Heart left ventricle (tissue), 16 donors: ENCODE results near the gene ORC6. TPM values are rescaled to one million over a fixed set of nuclear protein-coding genes. Genes with fewer than 3 reads are reported as not detected.
A peak's percentile ranks its signal among the peaks of the same experiment; 100 is the strongest.

Source experiments
- ATAC-seq, 4 donors: fragments of 200-7000 bp; cut with Tn5 transposase; one replicate each; pipeline ENCODE4 v1.9.1; 2020 to 2022; ENCODE audit warnings: moderate library complexity in 4 of 4, mild to moderate bottlenecking in 3 of 4, moderate number of reproducible peaks in 1 of 4
- DNase-seq, 5 donors: peaks; one replicate each; pipeline ENCODE4 v3.0.0-alpha.2; 2020
- H3K27ac ChIP-seq, 12 donors: fragments of 200-600 bp; sonication (generic) in 4 of 12; one replicate each; pipeline versions ENCODE4 v1.5.0 to v1.8.0; 2016 to 2022; ENCODE audit warnings: mild to moderate bottlenecking in 2 of 12
- H3K27me3 ChIP-seq, 9 donors: fragments of 200-600 bp; sonication (generic) in 2 of 9; one replicate each; pipeline versions ENCODE4 v1.5.1 to v1.8.0; 2016 to 2022; ENCODE audit warnings: mild to moderate bottlenecking in 3 of 9
- H3K36me3 ChIP-seq, 9 donors: fragments of 200-600 bp; sonication (generic) in 2 of 9; one replicate each; pipeline versions ENCODE4 v1.5.0 to v1.8.0; 2018 to 2022; ENCODE audit warnings: mild to moderate bottlenecking in 2 of 9
- H3K4me1 ChIP-seq, 12 donors: fragments of 200-600 bp; sonication (generic) in 4 of 12; one replicate each; pipeline versions ENCODE4 v1.5.0 to v1.8.0; 2016 to 2022; ENCODE audit warnings: mild to moderate bottlenecking in 3 of 12
- H3K4me3 ChIP-seq, 12 donors: fragments of 200-600 bp; sonication (generic) in 4 of 12; one replicate each; pipeline versions ENCODE4 v1.5.0 to v1.8.0; 2017 to 2022; ENCODE audit warnings: mild to moderate bottlenecking in 9 of 12, moderate library complexity in 4 of 12
- H3K9me3 ChIP-seq, 12 donors: fragments of 200-600 bp; sonication (generic) in 4 of 12; one replicate each; pipeline versions ENCODE4 v1.5.0 to v1.8.0; 2016 to 2022; ENCODE audit warnings: mild to moderate bottlenecking in 1 of 12
- POLR2A ChIP-seq, 2 donors: fragments of 450-650 bp; IDR thresholded peaks; one replicate each; pipeline ENCODE4 v1.6.1; 2017; ENCODE audit warnings: antibody characterized with exemption in 2 of 2, mild to moderate bottlenecking in 2 of 2, moderate library complexity in 2 of 2
- WGBS, 4 donors: extraction: QIAGEN DNeasy Blood & Tissue Kit in 2 of 4; methylation state at CpG; one replicate each; pipeline versions ENCODE4 v1.1.5 to v1.1.7; 2013 to 2018; 5-methylcytosine and 5-hydroxymethylcytosine counted together
- intact Hi-C, 10 donors: fragments of 100-400 bp; cut with DNase I; formaldehyde crosslinking; loops; one replicate each; pipeline versions ENCODE4 v1.11.1 to v1.14.2; 2022
- polyA plus RNA-seq, 2 donors: library from polyadenylated mRNA; stranded (reverse); fragments of 200-250 nt; gene quantifications; one replicate each; pipeline ENCODE4 v1.2.3, GENCODE V29; 2013
- total RNA-seq, 9 donors: library from RNA; depleted of rRNA in 2 of 9; stranded (reverse); fragments of >200 nt in 2 of 9; fragmentation: NEBNext Ultra II Directional in 3 of 9; extraction: Animal tissue kit (Norgen Biotek cat#: 25700) in 3 of 9; gene quantifications; one replicate each; pipeline versions ENCODE4 v1.1.0 to v1.2.4, GENCODE V29; 2016 to 2023
- TF ChIP-seq, protein P1 (sequence below), 12 donors: fragments of 200-600 bp; sonication (generic) in 4 of 12; IDR thresholded peaks; one replicate each; pipeline versions ENCODE4 v1.5.0 to v1.8.0; 2018 to 2022; ENCODE audit warnings: antibody characterized with exemption in 12 of 12, mild to moderate bottlenecking in 5 of 12
- donor health status: ischemic (EF 13 %, LVEDD 7.1; RV severe dilation, severe dysfunction).
- donor health status: healthy with polysubstance abuse.
- donor health status: DM: no; HTN: yes; CAD: no.
- donor health status: DM: no; HTN: no; CAD: no.
- donor health status: ischemic (EF 25% LVEDD 6.9; RV normal size, moderate dysfunction).
- donor health status: ischemic (EF 25% LVEDD 5.7; RV mildly dilated, moderate dysfunction).
- donor health status: healthy.
- donor health status: DM: yes; HTN: yes; CAD: no.
- donor health status: ischemic (EF 35%, LVEDD 5.7; RV mildly dilated, moderate dysfunction).
- donor health status: nonischemic (EF 11% LVEDD 7.7; RV severe dilation, severe dysfunction).
- donor health status: DM: yes; HTN: yes; CAD: no.
- donor health status: PGD.
- donor health status: ischemic (EF 29% LVEDD 5.4; RV normal size, mild dysfunction).
- donor health status: nonischemic (EF 23%, LVEDD 6.1; RV moderate dilation, normal function).

Gene ORC6
- total and polyA plus RNA-seq, 11 donors = 1.3 to 4.3 (median 2.5) TPM

GRCh38 chr16:46730126-46730525 lies 40.7 kb downstream of the ORC6 start:
- DNase-seq = no peak
- TF ChIP-seq, protein P1, sequence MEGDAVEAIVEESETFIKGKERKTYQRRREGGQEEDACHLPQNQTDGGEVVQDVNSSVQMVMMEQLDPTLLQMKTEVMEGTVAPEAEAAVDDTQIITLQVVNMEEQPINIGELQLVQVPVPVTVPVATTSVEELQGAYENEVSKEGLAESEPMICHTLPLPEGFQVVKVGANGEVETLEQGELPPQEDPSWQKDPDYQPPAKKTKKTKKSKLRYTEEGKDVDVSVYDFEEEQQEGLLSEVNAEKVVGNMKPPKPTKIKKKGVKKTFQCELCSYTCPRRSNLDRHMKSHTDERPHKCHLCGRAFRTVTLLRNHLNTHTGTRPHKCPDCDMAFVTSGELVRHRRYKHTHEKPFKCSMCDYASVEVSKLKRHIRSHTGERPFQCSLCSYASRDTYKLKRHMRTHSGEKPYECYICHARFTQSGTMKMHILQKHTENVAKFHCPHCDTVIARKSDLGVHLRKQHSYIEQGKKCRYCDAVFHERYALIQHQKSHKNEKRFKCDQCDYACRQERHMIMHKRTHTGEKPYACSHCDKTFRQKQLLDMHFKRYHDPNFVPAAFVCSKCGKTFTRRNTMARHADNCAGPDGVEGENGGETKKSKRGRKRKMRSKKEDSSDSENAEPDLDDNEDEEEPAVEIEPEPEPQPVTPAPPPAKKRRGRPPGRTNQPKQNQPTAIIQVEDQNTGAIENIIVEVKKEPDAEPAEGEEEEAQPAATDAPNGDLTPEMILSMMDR (IDR thresholded peaks at IDR 0.05) = no peak
- TF ChIP-seq POLR2A (IDR thresholded peaks at IDR 0.05) = no peak
- intact Hi-C loops = no loop called here
- Histone ChIP-seq H3K27ac (peak overlapping the region in 8 of 12 donors; percentile 55 to 85 (median 76)), H3K4me1 (peaks cover 0 to 50% (median 24%) of the 10 kb centered on the region in 12 donors), H3K36me3 (peaks cover 0 to 65% (median 15%) of the 10 kb centered on the region in 9 donors), H3K4me3 (no peak overlapping the region), H3K9me3 (peaks cover 0 to 9% (median 0%) of the 10 kb centered on the region in 12 donors), H3K27me3 (no peaks in the 10 kb centered on the region)
- 84 to 95% (median 88%) methylated on average over 8 of the region's 8 CpGs for WGBS, 4 donors
- ATAC-seq = peak in 1 of 4 donors; percentile 1

- H3K27me3 ChIP-seq = no peaks in the 10 kb centered on the region
- no peak overlapping the region for H3K4me3 ChIP-seq
- peaks cover 0 to 2% (median 0%) of the 10 kb centered on the region in 12 donors for H3K9me3 ChIP-seq
- peaks cover 0 to 54% (median 24%) of the 10 kb centered on the region in 12 donors for H3K4me1 ChIP-seq
- WGBS, 4 donors = 40 to 48% (median 45%) methylated on average over 16 to 17 of the region's 17 CpGs
- intact Hi-C loops = no loop called here
- no peak for DNase-seq
- TF ChIP-seq POLR2A (IDR thresholded peaks at IDR 0.05) = no peak
- TF ChIP-seq, protein P1 (IDR thresholded peaks at IDR 0.05) = no peak
- H3K36me3 ChIP-seq = peaks cover 0 to 66% (median 11%) of the 10 kb centered on the region in 9 donors
- ATAC-seq = peak; percentile 48 to 73 (median 60)
- peak overlapping the region in 11 of 12 donors; percentile 28 to 85 (median 64) for H3K27ac ChIP-seq
These were observed 41.6 kb downstream of the ORC6 start for GRCh38 chr16:46730801-46731690.

GRCh38 chr16:46731691-46732555 lies 42.5 kb downstream of the ORC6 start:
- DNase-seq (peak in 4 of 5 donors; percentile 52 to 76 (median 62)), ATAC-seq (peak; percentile 12 to 66 (median 58))
- no peak overlapping the region for H3K4me3 ChIP-seq
- TF ChIP-seq POLR2A (IDR thresholded peaks at IDR 0.05) = no peak
- TF ChIP-seq, protein P1 (IDR thresholded peaks at IDR 0.05) = no peak
- peaks cover 0 to 62% (median 24%) of the 10 kb centered on the region in 12 donors for H3K4me1 ChIP-seq
- no peaks in the 10 kb centered on the region for H3K9me3 ChIP-seq
- intact Hi-C loops = no loop called here
- H3K36me3 ChIP-seq = peaks cover 0 to 63% (median 9%) of the 10 kb centered on the region in 9 donors
- 53 to 61% (median 58%) methylated on average over 18 to 23 of the region's 23 CpGs for WGBS, 4 donors
- H3K27ac ChIP-seq = peak overlapping the region; percentile 16 to 85 (median 62)
- no peaks in the 10 kb centered on the region for H3K27me3 ChIP-seq
